ENCODE results near the gene FCAMR.

DNA sequence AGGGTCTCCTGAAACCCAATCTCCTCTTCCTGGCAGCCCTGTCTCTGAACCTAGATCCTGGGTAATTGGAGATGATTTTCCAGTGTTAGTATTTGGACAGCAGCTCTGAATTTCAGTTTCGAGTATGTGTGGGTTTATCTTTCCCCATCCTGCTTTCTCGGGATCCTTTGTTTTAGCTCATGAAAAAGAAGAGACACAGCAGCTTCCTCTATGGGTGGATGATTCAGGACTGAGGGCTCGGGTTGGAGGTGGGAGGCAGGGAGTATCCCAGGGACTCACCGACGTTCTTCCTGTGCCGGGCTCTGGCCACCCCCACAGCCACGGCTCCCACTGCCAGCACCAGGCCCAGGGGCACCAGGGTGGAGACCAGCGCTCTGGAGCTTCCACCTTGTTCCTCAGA lies 38.1 kb downstream of the FCAMR start:
- TF ChIP-seq, protein P1, sequence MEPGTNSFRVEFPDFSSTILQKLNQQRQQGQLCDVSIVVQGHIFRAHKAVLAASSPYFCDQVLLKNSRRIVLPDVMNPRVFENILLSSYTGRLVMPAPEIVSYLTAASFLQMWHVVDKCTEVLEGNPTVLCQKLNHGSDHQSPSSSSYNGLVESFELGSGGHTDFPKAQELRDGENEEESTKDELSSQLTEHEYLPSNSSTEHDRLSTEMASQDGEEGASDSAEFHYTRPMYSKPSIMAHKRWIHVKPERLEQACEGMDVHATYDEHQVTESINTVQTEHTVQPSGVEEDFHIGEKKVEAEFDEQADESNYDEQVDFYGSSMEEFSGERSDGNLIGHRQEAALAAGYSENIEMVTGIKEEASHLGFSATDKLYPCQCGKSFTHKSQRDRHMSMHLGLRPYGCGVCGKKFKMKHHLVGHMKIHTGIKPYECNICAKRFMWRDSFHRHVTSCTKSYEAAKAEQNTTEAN (CRISPR knock-in tag; IDR thresholded peaks at IDR 0.05): no peak
- TF ChIP-seq, protein P2, sequence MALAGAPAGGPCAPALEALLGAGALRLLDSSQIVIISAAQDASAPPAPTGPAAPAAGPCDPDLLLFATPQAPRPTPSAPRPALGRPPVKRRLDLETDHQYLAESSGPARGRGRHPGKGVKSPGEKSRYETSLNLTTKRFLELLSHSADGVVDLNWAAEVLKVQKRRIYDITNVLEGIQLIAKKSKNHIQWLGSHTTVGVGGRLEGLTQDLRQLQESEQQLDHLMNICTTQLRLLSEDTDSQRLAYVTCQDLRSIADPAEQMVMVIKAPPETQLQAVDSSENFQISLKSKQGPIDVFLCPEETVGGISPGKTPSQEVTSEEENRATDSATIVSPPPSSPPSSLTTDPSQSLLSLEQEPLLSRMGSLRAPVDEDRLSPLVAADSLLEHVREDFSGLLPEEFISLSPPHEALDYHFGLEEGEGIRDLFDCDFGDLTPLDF (CRISPR knock-in tag; IDR thresholded peaks at IDR 0.05): no peak
- no peak for TF ChIP-seq GABPB1 (CRISPR knock-in tag; IDR thresholded peaks at IDR 0.05)
- TF ChIP-seq, protein P3, sequence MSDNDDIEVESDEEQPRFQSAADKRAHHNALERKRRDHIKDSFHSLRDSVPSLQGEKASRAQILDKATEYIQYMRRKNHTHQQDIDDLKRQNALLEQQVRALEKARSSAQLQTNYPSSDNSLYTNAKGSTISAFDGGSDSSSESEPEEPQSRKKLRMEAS (CRISPR knock-in tag; IDR thresholded peaks at IDR 0.05): no peak
- no peak for TF ChIP-seq ESRRA (CRISPR knock-in tag; IDR thresholded peaks at IDR 0.05; ENCODE audit: borderline replicate concordance)
- TF ChIP-seq, protein P4, sequence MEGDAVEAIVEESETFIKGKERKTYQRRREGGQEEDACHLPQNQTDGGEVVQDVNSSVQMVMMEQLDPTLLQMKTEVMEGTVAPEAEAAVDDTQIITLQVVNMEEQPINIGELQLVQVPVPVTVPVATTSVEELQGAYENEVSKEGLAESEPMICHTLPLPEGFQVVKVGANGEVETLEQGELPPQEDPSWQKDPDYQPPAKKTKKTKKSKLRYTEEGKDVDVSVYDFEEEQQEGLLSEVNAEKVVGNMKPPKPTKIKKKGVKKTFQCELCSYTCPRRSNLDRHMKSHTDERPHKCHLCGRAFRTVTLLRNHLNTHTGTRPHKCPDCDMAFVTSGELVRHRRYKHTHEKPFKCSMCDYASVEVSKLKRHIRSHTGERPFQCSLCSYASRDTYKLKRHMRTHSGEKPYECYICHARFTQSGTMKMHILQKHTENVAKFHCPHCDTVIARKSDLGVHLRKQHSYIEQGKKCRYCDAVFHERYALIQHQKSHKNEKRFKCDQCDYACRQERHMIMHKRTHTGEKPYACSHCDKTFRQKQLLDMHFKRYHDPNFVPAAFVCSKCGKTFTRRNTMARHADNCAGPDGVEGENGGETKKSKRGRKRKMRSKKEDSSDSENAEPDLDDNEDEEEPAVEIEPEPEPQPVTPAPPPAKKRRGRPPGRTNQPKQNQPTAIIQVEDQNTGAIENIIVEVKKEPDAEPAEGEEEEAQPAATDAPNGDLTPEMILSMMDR (IDR thresholded peaks at IDR 0.05): no peak

Data from WTC11 (cell line).